ENCODE results near the gene SLIT3.

Gene SLIT3

DNA sequence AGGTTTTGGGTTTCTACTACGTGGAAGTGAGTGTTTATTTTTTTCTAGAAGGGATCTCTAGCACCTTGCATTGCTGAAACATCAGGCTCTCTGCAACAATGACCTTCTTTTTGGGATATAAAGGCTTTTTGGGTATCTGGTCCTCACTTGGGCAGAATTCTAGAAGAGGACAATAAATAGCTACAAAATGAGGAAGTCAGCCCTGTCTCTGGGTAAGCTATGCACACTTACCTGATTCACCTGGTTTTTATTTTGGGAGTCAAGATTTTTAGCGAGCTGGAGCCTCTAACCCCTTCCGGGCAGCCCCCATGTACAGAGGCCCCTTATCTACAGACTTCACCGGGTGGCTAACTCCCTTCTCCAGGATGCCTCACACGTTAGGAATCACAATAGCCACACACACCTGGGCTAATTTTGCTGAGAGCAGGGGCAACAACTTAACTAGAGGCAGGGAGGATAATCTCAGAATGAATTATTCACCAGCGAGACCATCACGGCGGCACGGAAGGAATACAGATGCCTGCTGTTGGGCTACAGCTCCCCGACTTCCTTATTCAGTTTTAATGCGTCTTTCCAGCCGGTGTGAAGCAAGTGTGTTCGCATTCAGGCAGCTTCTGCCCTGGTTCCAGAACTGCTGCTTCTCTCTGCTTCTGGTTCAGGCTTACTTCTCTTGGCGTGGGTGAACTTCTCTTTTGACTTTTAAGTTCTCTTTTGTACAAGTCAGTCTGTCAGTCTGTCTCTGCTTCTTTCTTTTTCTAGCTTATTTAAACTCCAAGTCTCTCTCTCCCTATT is 380.7 kb downstream of the SLIT3 start:
- peak; percentile 14 for ATAC-seq
- peaks cover 20% of the 10 kb centered on the region for H3K4me1 Mint-ChIP-seq
- H3K27ac Mint-ChIP-seq, result no peak overlapping the region
- peaks cover 69% of the 10 kb centered on the region for H3K27me3 Mint-ChIP-seq
- H3K36me3 Mint-ChIP-seq, result no peaks in the 10 kb centered on the region
- no peak overlapping the region for H3K4me3 Mint-ChIP-seq
- H3K9me3 Mint-ChIP-seq, result peaks cover 3% of the 10 kb centered on the region

DNA sequence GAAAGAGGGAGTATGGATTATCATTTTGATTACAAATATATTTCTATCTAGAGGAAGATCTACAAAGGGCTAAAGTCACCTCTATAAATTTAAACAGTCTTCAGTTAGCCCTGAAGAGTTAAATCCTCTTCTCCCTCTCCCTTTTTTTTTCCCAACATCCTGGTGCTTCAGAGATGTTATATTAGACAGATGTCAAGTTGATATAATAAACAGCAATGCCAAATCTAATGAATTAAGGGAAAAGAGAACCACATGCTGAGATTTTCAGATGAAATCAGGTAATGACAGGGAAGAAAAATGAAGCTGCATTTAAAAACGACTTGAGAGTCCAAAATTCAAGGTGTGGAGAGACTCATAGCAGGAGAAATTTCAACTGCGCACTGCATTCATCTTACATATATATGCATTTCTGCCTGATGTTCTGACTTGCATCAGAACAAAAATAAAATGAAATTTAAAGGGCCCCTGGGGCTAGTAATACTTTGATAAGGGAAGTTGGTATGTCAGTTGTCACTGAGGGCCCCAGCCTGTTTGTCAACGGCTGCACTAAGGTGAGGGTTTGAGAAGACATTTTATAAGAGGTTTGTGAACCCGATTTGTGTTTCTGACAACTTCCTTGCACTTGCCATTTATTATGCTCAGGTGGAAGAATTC is 382.9 kb downstream of the SLIT3 start:
- peaks cover 54% of the 10 kb centered on the region for H3K27me3 Mint-ChIP-seq
- H3K4me3 Mint-ChIP-seq, result no peak overlapping the region
- ATAC-seq, result no peak

DNA sequence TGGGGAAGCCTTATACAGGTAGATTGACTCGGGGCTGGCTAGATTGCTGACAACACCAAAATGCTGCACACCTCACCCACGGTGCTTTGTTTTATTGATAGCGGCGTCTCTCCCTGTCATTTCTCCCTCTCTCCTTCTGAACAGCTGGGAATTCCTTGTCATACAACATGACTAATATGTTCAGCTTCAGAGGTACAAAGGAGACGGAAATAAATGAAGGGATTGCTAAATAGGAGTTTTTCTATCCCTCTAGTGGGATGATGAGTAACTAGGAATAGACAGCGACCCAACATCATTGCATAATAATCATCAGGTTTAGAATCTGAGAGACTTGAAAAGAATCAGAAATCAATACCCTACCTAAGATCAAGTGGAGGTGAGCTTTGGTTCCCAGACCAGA is 384.1 kb downstream of the SLIT3 start:
- ATAC-seq, result no peak
- peaks cover 20% of the 10 kb centered on the region for H3K4me1 Mint-ChIP-seq
- H3K9me3 Mint-ChIP-seq, result no peaks in the 10 kb centered on the region
- H3K4me3 Mint-ChIP-seq, result no peak overlapping the region
- H3K36me3 Mint-ChIP-seq, result no peaks in the 10 kb centered on the region
- peaks cover 50% of the 10 kb centered on the region for H3K27me3 Mint-ChIP-seq
- no peak overlapping the region for H3K27ac Mint-ChIP-seq

More for the DNA sequence above, 382.9 kb downstream of the SLIT3 start:
- peaks cover 20% of the 10 kb centered on the region for H3K4me1 Mint-ChIP-seq
- no peak overlapping the region for H3K27ac Mint-ChIP-seq
- no peaks in the 10 kb centered on the region for H3K9me3 Mint-ChIP-seq
- H3K36me3 Mint-ChIP-seq, result no peaks in the 10 kb centered on the region

DNA sequence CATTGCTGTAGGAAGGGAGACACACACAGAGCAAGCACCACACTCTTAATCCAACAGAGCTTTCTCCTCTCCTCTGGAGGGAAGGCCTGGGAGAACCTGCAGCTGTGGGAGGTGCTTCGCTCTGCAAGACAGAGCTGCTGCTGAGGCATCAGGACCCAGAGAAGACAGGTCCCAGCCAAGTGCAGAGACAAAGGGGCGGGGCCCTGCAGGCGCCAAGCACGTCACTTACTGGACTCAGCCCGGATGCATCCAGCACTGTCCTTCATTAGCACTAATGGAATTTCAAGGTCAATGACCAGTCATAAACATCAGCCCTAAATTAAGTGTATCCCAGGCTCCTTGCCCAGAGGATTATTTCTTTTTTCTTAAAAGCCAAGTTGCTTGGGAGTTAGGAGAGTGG is 384.7 kb downstream of the SLIT3 start:
- H3K27me3 Mint-ChIP-seq, result peaks cover 44% of the 10 kb centered on the region
- no peak for ATAC-seq
- no peaks in the 10 kb centered on the region for H3K36me3 Mint-ChIP-seq
- H3K9me3 Mint-ChIP-seq, result no peaks in the 10 kb centered on the region
- H3K4me3 Mint-ChIP-seq, result no peak overlapping the region
- H3K4me1 Mint-ChIP-seq, result peaks cover 20% of the 10 kb centered on the region
- no peak overlapping the region for H3K27ac Mint-ChIP-seq

DNA sequence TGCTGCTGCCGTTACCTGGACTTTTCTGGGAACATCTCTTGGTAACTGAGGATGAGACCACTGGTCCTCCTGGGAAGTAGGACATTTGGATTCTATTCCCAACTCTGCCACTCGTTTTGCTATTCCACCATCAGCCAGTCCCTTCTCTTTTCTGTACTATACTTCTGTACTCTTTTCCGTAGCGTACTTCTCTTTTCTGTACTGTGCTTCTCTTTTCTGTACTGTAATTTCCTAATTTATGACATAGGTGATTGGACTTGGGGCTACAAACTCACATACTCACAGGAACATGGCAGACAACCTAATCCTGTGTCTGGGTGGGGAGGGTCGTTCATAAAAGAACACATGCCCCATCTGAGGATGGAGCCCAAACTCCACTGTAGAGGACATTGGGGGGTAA is 386.4 kb downstream of the SLIT3 start:
- Mint-ChIP-seq H3K4me1 (peaks cover 7% of the 10 kb centered on the region), H3K36me3 (no peaks in the 10 kb centered on the region), H3K27me3 (peaks cover 28% of the 10 kb centered on the region), H3K9me3 (no peaks in the 10 kb centered on the region), H3K4me3 (no peak overlapping the region), H3K27ac (no peak overlapping the region)
- no peak for ATAC-seq

DNA sequence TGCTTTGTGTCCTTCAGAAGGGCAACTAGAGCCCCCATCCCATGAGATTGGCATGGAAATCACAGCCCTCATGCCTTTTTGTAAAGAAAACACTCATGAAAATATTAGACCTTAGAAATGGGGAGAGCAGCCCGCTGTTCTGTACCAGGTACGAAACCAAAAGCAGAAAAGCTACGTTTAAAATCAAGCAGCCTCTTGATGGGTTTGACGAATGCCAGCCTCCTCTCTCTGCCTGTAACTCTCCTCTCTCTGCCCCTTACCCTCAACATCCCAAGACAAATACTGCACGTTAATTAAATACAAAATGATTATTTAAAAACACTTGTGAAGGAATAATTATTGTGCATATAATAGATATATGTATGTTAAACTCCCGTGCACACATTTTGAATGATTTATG is 390.1 kb downstream of the SLIT3 start:
- Mint-ChIP-seq H3K36me3 (no peaks in the 10 kb centered on the region), H3K4me1 (no peaks in the 10 kb centered on the region), H3K9me3 (no peaks in the 10 kb centered on the region), H3K27me3 (peaks cover 9% of the 10 kb centered on the region), H3K27ac (no peak overlapping the region), H3K4me3 (no peak overlapping the region)
- no peak for ATAC-seq

DNA sequence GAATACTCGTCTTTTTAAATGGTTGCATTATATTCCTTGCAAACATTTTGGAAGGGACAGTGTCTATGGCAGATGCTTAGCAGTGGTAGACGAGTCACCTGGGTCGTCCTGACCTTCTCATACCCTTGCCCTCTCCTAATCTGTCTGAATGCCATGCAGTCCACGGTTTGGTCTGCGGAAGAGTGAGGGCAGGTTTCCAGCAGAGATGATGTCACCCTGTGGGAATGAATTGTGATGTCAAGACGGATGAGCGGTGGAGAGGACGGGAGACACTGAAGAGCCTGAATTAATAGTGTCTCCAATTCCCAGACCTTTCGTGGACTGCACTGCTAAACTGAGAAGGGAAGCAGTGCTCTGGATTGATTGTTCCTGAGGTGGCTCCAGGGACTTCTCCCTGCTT is 392.7 kb downstream of the SLIT3 start:
- Mint-ChIP-seq H3K4me1 (no peaks in the 10 kb centered on the region), H3K4me3 (no peak overlapping the region), H3K36me3 (no peaks in the 10 kb centered on the region), H3K9me3 (no peaks in the 10 kb centered on the region), H3K27ac (no peak overlapping the region), H3K27me3 (peaks cover 9% of the 10 kb centered on the region)
- no peak for ATAC-seq

DNA sequence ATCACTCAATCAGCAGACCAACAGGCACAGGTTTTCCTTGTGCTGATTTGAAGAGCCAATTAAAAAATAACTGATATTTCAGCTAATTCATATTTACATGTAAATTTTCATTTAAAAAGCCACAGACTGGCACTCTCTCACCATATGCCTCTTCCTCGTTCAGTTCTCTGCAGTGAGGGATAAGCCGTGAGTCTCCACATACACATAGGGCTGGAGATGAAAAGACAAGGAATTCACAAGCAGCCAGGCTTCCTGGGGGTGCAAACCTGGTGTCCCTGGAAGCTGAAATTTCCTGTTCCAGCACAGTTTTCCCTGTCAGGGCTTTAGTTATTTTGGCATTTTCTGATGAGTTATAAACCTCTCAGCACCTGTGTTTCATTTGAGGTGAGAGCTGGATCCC is 397.9 kb downstream of the SLIT3 start:
- Mint-ChIP-seq H3K4me3 (no peak overlapping the region), H3K36me3 (no peaks in the 10 kb centered on the region), H3K27me3 (peaks cover 10% of the 10 kb centered on the region), H3K4me1 (no peaks in the 10 kb centered on the region), H3K9me3 (peaks cover 2% of the 10 kb centered on the region), H3K27ac (no peak overlapping the region)
- ATAC-seq, result no peak

DNA sequence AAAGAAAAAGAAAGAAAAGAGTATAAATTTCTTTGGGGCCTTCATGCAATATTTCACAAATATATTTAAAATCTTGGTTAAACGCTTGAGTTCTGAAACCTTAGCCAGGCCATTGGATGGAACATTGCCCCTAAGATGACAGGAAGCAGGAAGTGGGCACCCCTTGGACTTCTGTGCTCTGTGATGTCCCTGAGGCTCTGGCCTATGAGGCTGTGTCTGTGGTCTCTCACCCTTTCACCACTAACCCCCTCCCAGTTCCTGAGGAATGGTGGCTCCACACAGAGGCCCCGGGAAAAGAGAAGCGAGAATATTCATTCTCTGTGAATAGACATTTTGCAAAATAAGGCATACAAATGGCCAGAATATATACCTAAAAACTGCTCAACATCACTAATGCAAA is 401.3 kb downstream of the SLIT3 start:
- H3K36me3 Mint-ChIP-seq, result no peaks in the 10 kb centered on the region
- H3K4me3 Mint-ChIP-seq, result no peak overlapping the region
- H3K27ac Mint-ChIP-seq, result no peak overlapping the region
- H3K4me1 Mint-ChIP-seq, result no peaks in the 10 kb centered on the region
- H3K9me3 Mint-ChIP-seq, result peaks cover 2% of the 10 kb centered on the region
- no peak for ATAC-seq
- peaks cover 33% of the 10 kb centered on the region for H3K27me3 Mint-ChIP-seq

DNA sequence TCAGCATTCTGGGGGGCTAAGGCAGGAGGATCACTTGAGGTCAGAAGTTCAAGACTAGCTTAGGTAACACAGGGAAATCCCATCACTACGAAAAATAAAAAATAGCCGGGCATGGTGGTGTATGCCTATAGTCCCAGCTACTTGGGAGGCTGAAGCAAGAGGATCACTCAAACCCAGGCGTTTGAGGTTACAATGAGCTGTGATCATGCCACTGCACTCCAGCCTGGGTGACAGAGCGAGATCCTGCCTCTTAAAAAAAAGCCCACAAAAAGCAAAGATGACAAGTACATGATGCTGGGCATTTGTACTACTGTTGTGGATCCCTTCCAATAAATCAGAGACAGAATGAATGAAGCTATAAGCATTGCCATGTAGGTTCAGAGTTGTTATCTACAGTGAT is 401.7 kb downstream of the SLIT3 start:
- Mint-ChIP-seq H3K36me3 (no peaks in the 10 kb centered on the region), H3K4me1 (no peaks in the 10 kb centered on the region), H3K27ac (no peak overlapping the region), H3K4me3 (no peak overlapping the region), H3K9me3 (peaks cover 2% of the 10 kb centered on the region), H3K27me3 (peaks cover 37% of the 10 kb centered on the region)
- ATAC-seq, result no peak

DNA sequence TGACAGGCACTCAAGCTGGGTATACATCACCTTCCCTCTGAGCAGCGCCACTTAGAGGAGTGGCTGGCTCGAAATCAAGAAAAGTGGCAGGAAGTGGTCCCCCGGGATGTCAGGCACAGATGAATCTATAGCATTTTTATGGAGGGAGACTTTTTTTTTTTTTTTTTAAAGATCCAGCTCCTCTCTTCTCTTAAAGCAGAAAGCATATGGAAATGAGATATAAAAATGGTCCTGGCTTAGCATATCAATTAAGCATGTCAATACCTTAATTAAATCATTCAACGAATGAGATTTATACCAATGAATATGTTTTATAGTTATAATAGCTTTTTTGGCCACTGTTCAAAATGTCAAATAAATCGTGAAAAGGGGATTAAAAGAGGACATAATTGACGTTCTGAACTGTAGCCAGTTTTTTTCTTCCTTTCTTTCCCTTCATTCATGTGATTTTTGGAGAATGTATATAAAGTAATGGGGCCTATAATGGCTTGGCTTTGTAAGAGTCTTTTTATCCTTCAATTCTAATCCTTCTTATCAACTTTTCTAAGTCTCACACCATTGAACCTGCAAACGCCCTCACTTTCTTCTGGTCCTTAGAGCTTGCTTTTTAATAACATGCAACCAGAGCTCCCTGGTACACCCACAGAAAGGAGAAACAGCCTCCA is 402.6 kb downstream of the SLIT3 start:
- Mint-ChIP-seq H3K36me3 (no peaks in the 10 kb centered on the region), H3K4me1 (no peaks in the 10 kb centered on the region), H3K27me3 (peaks cover 40% of the 10 kb centered on the region), H3K4me3 (no peak overlapping the region), H3K9me3 (peaks cover 2% of the 10 kb centered on the region), H3K27ac (no peak overlapping the region)
- ATAC-seq, result no peak

DNA sequence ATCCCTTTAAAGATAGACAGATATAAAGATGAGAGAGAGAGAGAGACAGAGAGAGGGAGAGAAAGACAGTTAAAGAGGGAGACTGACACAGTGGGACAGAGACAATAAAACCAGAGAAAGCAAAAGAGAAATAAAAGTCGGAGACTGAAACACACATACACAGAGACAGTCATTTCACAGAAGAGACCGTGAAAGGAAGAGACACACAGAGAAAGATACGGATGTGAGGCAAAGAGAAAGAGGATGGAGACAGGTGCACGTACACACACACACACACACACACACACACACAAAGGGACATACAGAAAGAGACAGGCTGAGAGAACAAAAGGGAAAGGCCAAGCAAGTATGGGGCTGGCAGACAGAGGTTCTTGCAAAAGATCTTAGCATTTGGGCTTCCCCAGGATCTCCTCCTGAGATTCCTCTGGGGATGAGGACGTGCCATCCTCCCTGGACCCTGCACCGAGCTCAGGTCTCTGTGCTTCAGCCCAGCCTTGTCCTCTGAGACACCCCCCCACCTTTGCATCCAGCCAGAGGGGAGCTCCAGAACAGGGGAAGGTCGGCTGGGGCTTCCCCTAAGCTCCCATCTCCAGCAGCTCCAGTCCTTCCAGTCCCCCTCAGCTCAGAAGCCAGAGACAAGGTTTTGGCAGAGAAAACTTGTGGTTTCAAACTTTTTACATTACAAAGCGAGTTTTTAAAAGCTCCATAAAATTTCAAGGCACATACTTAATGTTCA is 403.4 kb downstream of the SLIT3 start:
- Mint-ChIP-seq H3K27ac (no peak overlapping the region), H3K9me3 (peaks cover 2% of the 10 kb centered on the region), H3K36me3 (no peaks in the 10 kb centered on the region), H3K4me1 (no peaks in the 10 kb centered on the region), H3K4me3 (no peak overlapping the region), H3K27me3 (peaks cover 40% of the 10 kb centered on the region)
- no peak for ATAC-seq

DNA sequence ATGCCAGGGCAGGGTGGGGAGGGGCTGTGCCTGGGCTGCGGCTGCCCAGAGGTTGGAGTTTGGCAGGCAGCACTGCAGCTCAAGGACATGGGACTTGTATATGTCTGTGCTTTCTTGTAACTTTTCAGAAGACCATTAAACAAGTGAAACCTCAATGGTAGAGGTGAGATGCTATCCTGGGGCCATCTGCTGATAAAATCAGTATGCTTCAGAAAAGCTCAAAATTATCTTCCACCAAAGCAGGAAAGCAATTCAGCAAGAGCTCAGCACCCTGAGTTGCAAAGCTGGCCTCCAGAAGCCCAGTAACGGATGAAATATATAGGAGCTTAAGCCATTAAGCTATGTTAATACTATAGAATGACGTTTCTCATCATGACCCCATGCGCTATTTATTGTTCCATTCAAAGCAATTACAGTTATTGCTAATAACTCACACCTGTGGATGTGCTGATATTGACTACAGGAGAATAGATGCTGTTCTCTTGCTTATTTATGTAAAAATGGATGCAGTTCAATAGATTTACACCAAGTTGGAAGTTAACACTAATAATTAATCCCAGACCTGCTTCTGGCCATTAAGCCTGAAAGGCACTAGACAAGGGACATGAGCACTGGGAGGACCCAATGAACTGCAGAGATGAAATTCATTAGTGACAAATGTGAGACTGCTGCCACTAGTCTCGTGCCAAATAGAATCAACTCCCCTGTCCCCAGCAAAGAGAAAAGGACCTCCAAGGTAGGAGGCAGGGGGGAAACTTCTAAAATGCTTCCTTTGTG is 405.5 kb downstream of the SLIT3 start:
- Mint-ChIP-seq H3K4me3 (no peak overlapping the region), H3K27ac (no peak overlapping the region), H3K4me1 (no peaks in the 10 kb centered on the region), H3K27me3 (peaks cover 40% of the 10 kb centered on the region), H3K36me3 (no peaks in the 10 kb centered on the region), H3K9me3 (no peaks in the 10 kb centered on the region)
- no peak for ATAC-seq

DNA sequence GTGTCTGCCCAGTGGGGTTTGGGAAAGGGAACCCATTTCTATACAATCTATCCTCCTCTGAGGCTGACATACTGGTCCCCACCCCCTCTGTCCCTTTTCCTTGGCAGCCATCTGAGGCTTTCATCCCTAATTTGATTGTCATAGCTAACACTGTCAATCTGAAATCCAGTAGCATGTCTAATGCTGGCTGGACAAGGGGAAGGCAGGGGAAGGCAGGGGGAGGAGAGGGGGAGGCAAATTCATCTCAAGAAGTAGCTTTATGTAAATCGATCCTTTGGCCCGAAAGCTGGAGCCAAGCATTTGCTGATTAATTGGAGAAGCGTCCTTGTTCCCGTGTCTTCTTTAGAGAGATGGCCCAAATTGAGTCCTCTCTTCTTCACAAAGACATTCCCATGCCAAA is 407.7 kb downstream of the SLIT3 start:
- peaks cover 33% of the 10 kb centered on the region for H3K27me3 Mint-ChIP-seq
- no peak for ATAC-seq

More for the DNA sequence above, 407.7 kb downstream of the SLIT3 start:
- Mint-ChIP-seq H3K9me3 (no peaks in the 10 kb centered on the region), H3K4me3 (no peak overlapping the region), H3K27ac (no peak overlapping the region), H3K4me1 (no peaks in the 10 kb centered on the region), H3K36me3 (no peaks in the 10 kb centered on the region)

All from stimulated activated memory B cell treated with anti-CD40 and anti-IgM and Interleukin-4, amounts not matched to agents 10 μg/mL and 1 μg/mL and 100 μg/mL, for 72 hours (primary cell).